Naive thymus-derived CD4-positive, alpha-beta T cell (primary cell): Measurements from ENCODE around the gene PRMT9. TPM values are rescaled to one million over a fixed set of nuclear protein-coding genes. Genes with fewer than 3 reads are reported as not detected.

Experiments used
- ATAC-seq: fragments of 150-1000 bp; cut with Tn5 transposase; 2 replicates; pipeline ENCODE4 v1.10.0; 2021; ENCODE audit warnings: mild to moderate bottlenecking, moderate library complexity
- CTCF ChIA-PET: fragments of 350-600 bp; sonication (Branson Sonifier 250); formaldehyde crosslinking; loops from one replicate; lab custom pipeline; 2021; ENCODE audit warnings: antibody characterized with exemption; lab: Charles Lee
- POLR2A ChIA-PET: fragments of 350-600 bp; sonication (Branson Sonifier 250); formaldehyde crosslinking; loops from one replicate; lab custom pipeline; 2021; ENCODE audit warnings: antibody characterized with exemption, inconsistent platforms; lab: Charles Lee
- DNase-seq, 9 donors: peaks; one replicate each; pipeline versions ENCODE4 v3.0.0 to v3.0.0-alpha.2; 2020 to 2022; ENCODE audit warnings: mixed read lengths in 1 of 9
- H3K27ac ChIP-seq: one replicate; pipeline ENCODE4 v1.7.0; 2013; ENCODE audit warnings: mild to moderate bottlenecking, low read depth, low read length, moderate library complexity
- H3K27me3 ChIP-seq, 2 donors: one replicate each; pipeline ENCODE4 v1.7.0; 2013; ENCODE audit warnings: low read length in 2 of 2, mild to moderate bottlenecking in 2 of 2, moderate library complexity in 2 of 2; ENCODE audit not compliant: control insufficient read depth in 2 of 2, insufficient read depth in 2 of 2
- H3K36me3 ChIP-seq, 3 experiments: 1 replicate in 2 of 3; 2 replicates in 1 of 3; pipeline ENCODE4 v1.7.0; 2013; ENCODE audit warnings: low read length in 3 of 3, mild to moderate bottlenecking in 3 of 3, moderate library complexity in 1 of 3; ENCODE audit not compliant: insufficient read depth in 3 of 3, control insufficient read depth in 2 of 3
- H3K4me1 ChIP-seq, 2 donors: one replicate each; pipeline ENCODE4 v1.7.0; 2013; ENCODE audit warnings: low read length in 2 of 2, mild to moderate bottlenecking in 2 of 2, moderate library complexity in 1 of 2; ENCODE audit not compliant: control insufficient read depth in 2 of 2, insufficient read depth in 2 of 2
- H3K4me3 ChIP-seq: 2 replicates; pipeline ENCODE4 v1.7.0; 2013; ENCODE audit warnings: mild to moderate bottlenecking, low read length
- H3K9me3 ChIP-seq, 3 experiments: 1 replicate in 2 of 3; 2 replicates in 1 of 3; pipeline ENCODE4 v1.7.0; 2013; ENCODE audit warnings: low read length in 3 of 3; ENCODE audit not compliant: control insufficient read depth in 2 of 3
- H3K27ac Mint-ChIP-seq, 9 donors: one replicate each; pipeline ENCODE4 v1.8.0; 2020 to 2022; ENCODE audit warnings: mixed read lengths in 9 of 9, mild to moderate bottlenecking in 8 of 9, moderate library complexity in 5 of 9, inconsistent platforms in 2 of 9
- H3K27me3 Mint-ChIP-seq, 5 donors: one replicate each; pipeline ENCODE4 v1.8.0; 2021 to 2022; ENCODE audit warnings: mixed read lengths in 5 of 5, mild to moderate bottlenecking in 1 of 5
- H3K36me3 Mint-ChIP-seq, 5 donors: one replicate each; pipeline ENCODE4 v1.8.0; 2020 to 2022; ENCODE audit warnings: mixed read lengths in 5 of 5, mild to moderate bottlenecking in 3 of 5, inconsistent platforms in 1 of 5
- H3K4me1 Mint-ChIP-seq, 7 donors: one replicate each; pipeline ENCODE4 v1.8.0; 2020 to 2022; ENCODE audit warnings: mixed read lengths in 7 of 7, mild to moderate bottlenecking in 3 of 7, inconsistent platforms in 1 of 7
- H3K4me3 Mint-ChIP-seq, 10 donors: one replicate each; pipeline ENCODE4 v1.8.0; 2020 to 2022; ENCODE audit warnings: mild to moderate bottlenecking in 10 of 10, mixed read lengths in 10 of 10, moderate library complexity in 6 of 10, inconsistent platforms in 2 of 10
- H3K9me3 Mint-ChIP-seq, 11 donors: one replicate each; pipeline ENCODE4 v1.8.0; 2020 to 2022; ENCODE audit warnings: mixed read lengths in 11 of 11, mild to moderate bottlenecking in 4 of 11, inconsistent platforms in 1 of 11, moderate library complexity in 1 of 11
- intact Hi-C, 2 donors: fragments of 100-400 bp; cut with micrococcal nuclease; formaldehyde crosslinking; loops; one replicate each; pipeline ENCODE4 v1.15.1; 2023
- polyA plus RNA-seq, 2 donors: library from polyadenylated mRNA; unstranded; fragments of 300-500 nt; fragmentation: Illumina TruSeq; gene quantifications; one replicate each; pipeline ENCODE4 v1.2.3, GENCODE V29; 2021
- total RNA-seq, 6 experiments: library from RNA in 5 of 6; stranded (reverse) in 5 of 6; gene quantifications; 1 replicate in 5 of 6; 2 replicates in 1 of 6; pipeline ENCODE4 v1.2.3 and lab custom pipeline; 2021 to 2026

Gene PRMT9
- total and polyA plus RNA-seq, 7 experiments from 2014 or later, result 4.7 to 15.9 (median 10.1) TPM

DNA sequence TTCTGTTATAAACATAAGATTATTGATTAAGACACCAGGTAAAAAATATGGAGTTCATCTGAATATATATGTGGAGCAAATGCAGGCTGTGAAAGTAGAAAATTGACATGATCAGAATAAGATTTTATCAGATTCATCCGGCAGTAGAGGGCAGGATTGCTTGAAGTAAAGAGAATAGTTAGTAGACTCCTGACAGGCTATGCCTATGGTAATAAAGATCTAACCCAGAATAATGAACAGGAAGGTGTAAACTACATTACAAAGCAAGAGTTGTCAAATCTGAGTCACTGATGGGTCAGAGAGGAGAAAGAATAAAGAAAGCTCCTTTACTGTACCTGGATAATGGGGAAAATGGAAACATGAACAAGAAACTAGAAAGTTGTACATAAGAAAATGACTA is 87.6 kb downstream of the PRMT9 start:
- peak in 1 of 9 donors; percentile 2 for DNase-seq
- no peaks in the 10 kb centered on the region for H3K9me3 ChIP-seq
- no peak overlapping the region for H3K27ac ChIP-seq
- no peak for ATAC-seq
- H3K27me3 ChIP-seq, result no peaks in the 10 kb centered on the region
- no peaks in the 10 kb centered on the region for H3K36me3 Mint-ChIP-seq
- peaks cover 0 to 7% (median 0%) of the 10 kb centered on the region in 7 donors for H3K4me1 Mint-ChIP-seq
- H3K9me3 Mint-ChIP-seq, result no peaks in the 10 kb centered on the region
- no peaks in the 10 kb centered on the region for H3K4me1 ChIP-seq
- no peaks in the 10 kb centered on the region for H3K36me3 ChIP-seq
- ChIA-PET CTCF (interaction anchor here (1.1 to 1.8 kb wide), 2 partner anchors 10 to 270 kb away, joined by 3 to 6 read pairs; no protein-coding TSS in a partner anchor), POLR2A (no interaction called here)
- peaks cover 0 to 8% (median 0%) of the 10 kb centered on the region in 5 donors for H3K27me3 Mint-ChIP-seq
- intact Hi-C loops, result loop anchor here (1.0 to 10.0 kb wide), 2 partner anchors 270 to 1252 kb away; no protein-coding TSS in a partner anchor
- H3K27ac Mint-ChIP-seq, result no peak overlapping the region
- no peak overlapping the region for H3K4me3 Mint-ChIP-seq
- H3K4me3 ChIP-seq, result no peak overlapping the region

DNA sequence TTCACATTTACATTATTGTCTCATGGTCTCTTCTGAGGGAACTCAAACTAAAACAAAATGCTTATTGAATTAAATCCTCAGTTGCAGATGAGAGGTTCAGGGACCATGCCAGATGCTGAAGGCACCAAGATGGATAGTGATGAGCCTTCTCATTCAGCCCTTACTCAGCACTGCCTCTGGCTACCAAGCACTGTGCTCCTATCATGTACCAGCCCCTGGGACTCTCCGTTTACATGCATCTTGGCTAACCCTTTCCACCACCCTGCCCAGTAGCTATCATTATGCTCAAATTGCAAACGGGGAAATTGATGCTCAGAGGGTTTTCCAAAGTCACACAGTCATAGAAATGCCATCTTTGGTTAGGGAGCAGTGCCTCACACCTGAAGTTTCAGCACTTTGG is 89.4 kb downstream of the PRMT9 start:
- intact Hi-C loops, result loop anchor here in 1 of 2 donors (10.0 kb wide), 1 partner anchor 1250 kb away; no protein-coding TSS in a partner anchor
- Histone ChIP-seq H3K27me3 (no peaks in the 10 kb centered on the region), H3K36me3 (no peaks in the 10 kb centered on the region), H3K27ac (no peak overlapping the region), H3K4me1 (no peaks in the 10 kb centered on the region), H3K9me3 (no peaks in the 10 kb centered on the region), H3K4me3 (no peak overlapping the region)
- Mint-ChIP-seq H3K4me3 (no peak overlapping the region), H3K27me3 (peaks cover 0 to 8% (median 0%) of the 10 kb centered on the region in 5 donors), H3K9me3 (no peaks in the 10 kb centered on the region), H3K4me1 (peaks cover 0 to 7% (median 3%) of the 10 kb centered on the region in 7 donors), H3K36me3 (no peaks in the 10 kb centered on the region), H3K27ac (peak overlapping the region in 1 of 9 donors; percentile 79)
- ChIA-PET POLR2A (no interaction called here), CTCF (interaction anchor here (0.6 kb wide), 2 partner anchors 8 to 13 kb away, joined by 3 to 6 read pairs; no protein-coding TSS in a partner anchor)
- ATAC-seq (no peak), DNase-seq (no peak)

DNA sequence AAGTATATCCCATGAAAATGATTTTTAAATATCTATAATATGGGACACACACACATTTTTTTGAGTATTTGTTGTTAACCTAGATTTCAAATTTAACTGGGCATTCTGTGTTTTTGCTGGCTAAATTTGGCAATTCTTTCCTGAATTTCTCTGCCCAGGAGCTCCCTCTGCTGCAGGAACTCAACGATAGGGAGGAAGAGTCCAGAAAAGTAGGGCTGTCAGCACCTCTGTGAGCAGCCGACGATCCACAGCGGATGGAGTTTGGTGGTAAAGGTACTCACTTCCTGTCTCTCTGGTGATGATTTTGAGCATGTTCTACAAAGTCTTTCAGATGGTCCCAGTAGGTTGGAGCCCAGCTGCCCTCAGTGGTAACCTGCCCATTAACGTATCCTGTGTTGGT is 89.9 kb downstream of the PRMT9 start:
- ATAC-seq, result no peak
- H3K36me3 ChIP-seq, result no peaks in the 10 kb centered on the region
- no peak overlapping the region for H3K27ac ChIP-seq
- no peaks in the 10 kb centered on the region for H3K36me3 Mint-ChIP-seq
- no peak overlapping the region for H3K4me3 ChIP-seq
- no peaks in the 10 kb centered on the region for H3K9me3 Mint-ChIP-seq
- H3K9me3 ChIP-seq, result no peaks in the 10 kb centered on the region
- no peak for DNase-seq
- ChIA-PET CTCF (interaction anchor here (0.6 kb wide), 1 partner anchor 12 kb away, joined by 3 read pairs; no protein-coding TSS in a partner anchor), POLR2A (no interaction called here)
- H3K27me3 ChIP-seq, result no peaks in the 10 kb centered on the region
- H3K4me1 ChIP-seq, result no peaks in the 10 kb centered on the region
- no peak overlapping the region for H3K4me3 Mint-ChIP-seq
- peaks cover 0 to 7% (median 3%) of the 10 kb centered on the region in 7 donors for H3K4me1 Mint-ChIP-seq
- intact Hi-C loops, result loop anchor here in 1 of 2 donors (10.0 kb wide), 1 partner anchor 1249 kb away; no protein-coding TSS in a partner anchor
- peaks cover 0 to 8% (median 0%) of the 10 kb centered on the region in 5 donors for H3K27me3 Mint-ChIP-seq
- peak overlapping the region in 1 of 9 donors; percentile 60 for H3K27ac Mint-ChIP-seq

DNA sequence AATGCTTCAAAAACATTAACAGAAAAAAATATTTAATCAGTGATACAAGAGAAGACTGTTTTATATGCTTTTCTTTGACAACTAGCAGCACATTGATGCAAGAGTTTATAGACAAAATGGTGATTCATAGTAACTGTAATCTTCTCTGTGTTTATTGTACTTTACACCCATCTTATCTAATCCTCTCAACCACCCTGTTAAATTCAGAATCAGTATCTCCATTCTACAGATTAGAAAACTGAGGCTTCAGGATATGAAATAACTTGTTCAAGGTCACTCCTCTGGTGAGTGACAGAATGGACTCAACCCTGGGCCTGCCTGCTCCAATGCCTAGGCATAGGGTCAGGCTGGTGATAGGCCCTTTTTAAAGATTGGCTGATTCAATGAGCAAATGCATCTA is 92.9 kb downstream of the PRMT9 start:
- POLR2A ChIA-PET, result no interaction called here
- ATAC-seq, result no peak
- no peak overlapping the region for H3K4me3 Mint-ChIP-seq

DNA sequence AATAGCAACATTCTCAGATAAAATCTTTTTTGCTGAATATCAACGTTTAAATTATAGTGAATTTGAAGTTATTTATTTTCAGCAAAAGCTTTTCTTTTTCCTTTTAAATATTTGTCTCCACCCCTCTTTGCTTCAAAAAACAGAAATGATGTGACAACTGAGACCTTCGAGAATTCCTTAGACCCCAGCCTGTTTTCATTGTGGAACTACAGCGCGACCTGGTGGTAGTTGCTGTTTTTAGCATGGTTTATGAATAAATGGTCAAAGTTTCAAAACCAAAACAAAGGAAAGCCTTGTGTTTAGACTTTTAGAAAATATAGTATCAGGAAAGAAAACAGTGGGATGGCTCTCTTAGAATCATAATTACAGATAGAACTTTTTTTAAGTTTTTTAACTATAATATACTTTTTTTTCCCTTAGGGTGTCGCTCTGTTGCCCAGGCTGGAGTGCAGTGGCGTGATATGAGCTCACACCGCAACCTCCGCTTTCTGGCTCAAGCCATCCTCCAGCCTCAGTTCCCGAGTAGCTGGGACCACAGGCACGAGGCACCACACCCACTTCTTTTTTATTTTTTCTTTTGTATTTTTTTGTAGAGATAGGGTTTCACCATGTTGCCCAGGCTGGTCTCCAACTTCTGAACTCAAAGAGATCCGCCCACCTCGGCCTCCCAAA is 93.6 kb downstream of the PRMT9 start:
- H3K9me3 ChIP-seq, result no peaks in the 10 kb centered on the region
- H3K27ac Mint-ChIP-seq, result no peak overlapping the region
- peaks cover 0 to 7% (median 3%) of the 10 kb centered on the region in 7 donors for H3K4me1 Mint-ChIP-seq
- no peaks in the 10 kb centered on the region for H3K36me3 ChIP-seq
- ATAC-seq, result peak; percentile 47
- no peaks in the 10 kb centered on the region for H3K27me3 ChIP-seq
- H3K9me3 Mint-ChIP-seq, result peaks cover 0 to 6% (median 2%) of the 10 kb centered on the region in 11 donors
- intact Hi-C loops, result loop anchor here (1.0 to 10.0 kb wide), 4 partner anchors 71 to 1246 kb away; no protein-coding TSS in a partner anchor
- H3K27ac ChIP-seq, result no peak overlapping the region
- H3K4me1 ChIP-seq, result no peaks in the 10 kb centered on the region
- peak in 5 of 9 donors; percentile 7 to 26 (median 10) for DNase-seq
- H3K27me3 Mint-ChIP-seq, result peaks cover 0 to 12% (median 5%) of the 10 kb centered on the region in 5 donors
- H3K36me3 Mint-ChIP-seq, result no peaks in the 10 kb centered on the region
- POLR2A ChIA-PET, result interaction anchor here (0.6 kb wide), 1 partner anchor 584 kb away, joined by 9 read pairs; no protein-coding TSS in a partner anchor
- CTCF ChIA-PET, result interaction anchor here (0.7 kb wide), 1 partner anchor 1978 kb away, joined by 3 read pairs; no protein-coding TSS in a partner anchor
- H3K4me3 ChIP-seq, result no peak overlapping the region
- no peak overlapping the region for H3K4me3 Mint-ChIP-seq

More for the DNA sequence above, 92.9 kb downstream of the PRMT9 start:
- DNase-seq, result no peak
- Mint-ChIP-seq H3K9me3 (no peaks in the 10 kb centered on the region), H3K36me3 (no peaks in the 10 kb centered on the region), H3K27ac (no peak overlapping the region), H3K4me1 (peaks cover 0 to 7% (median 3%) of the 10 kb centered on the region in 7 donors), H3K27me3 (peaks cover 0 to 10% (median 0%) of the 10 kb centered on the region in 5 donors)
- no peaks in the 10 kb centered on the region for H3K9me3 ChIP-seq
- H3K36me3 ChIP-seq, result no peaks in the 10 kb centered on the region
- no peaks in the 10 kb centered on the region for H3K4me1 ChIP-seq
- CTCF ChIA-PET, result no interaction called here
- no peak overlapping the region for H3K4me3 ChIP-seq
- H3K27ac ChIP-seq, result no peak overlapping the region
- intact Hi-C loops, result loop anchor here in 1 of 2 donors (2.0 to 10.0 kb wide), 2 partner anchors 572 to 1246 kb away; no protein-coding TSS in a partner anchor
- no peaks in the 10 kb centered on the region for H3K27me3 ChIP-seq

DNA sequence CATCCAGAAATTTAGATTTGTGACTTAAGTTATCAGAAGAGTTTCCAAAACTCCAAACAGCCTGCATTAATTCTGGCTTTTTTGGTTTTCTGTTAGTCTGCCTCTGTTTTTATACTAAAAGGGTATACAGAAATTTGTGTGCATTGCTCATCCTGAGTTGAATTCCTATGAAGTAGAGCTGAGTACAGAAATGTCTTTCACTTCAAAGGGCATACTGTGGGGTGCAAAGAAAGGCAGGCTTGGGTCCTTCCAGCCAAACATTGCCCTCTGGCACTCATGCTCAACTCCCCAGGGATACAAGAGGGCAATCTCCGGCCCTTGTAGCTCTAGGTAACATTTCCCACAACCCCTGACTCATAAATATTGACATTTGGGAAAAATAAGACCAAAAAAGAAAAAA is 94.4 kb downstream of the PRMT9 start:
- no peaks in the 10 kb centered on the region for H3K36me3 ChIP-seq

More for the DNA sequence above, 94.4 kb downstream of the PRMT9 start:
- ATAC-seq, result no peak
- H3K4me3 ChIP-seq, result no peak overlapping the region
- no peak for DNase-seq
- POLR2A ChIA-PET, result interaction anchor here (0.6 kb wide), 1 partner anchor 583 kb away, joined by 9 read pairs; no protein-coding TSS in a partner anchor
- Mint-ChIP-seq H3K36me3 (no peaks in the 10 kb centered on the region), H3K4me1 (peaks cover 0 to 6% (median 3%) of the 10 kb centered on the region in 7 donors), H3K27me3 (peaks cover 0 to 16% (median 7%) of the 10 kb centered on the region in 5 donors), H3K4me3 (no peak overlapping the region), H3K27ac (no peak overlapping the region), H3K9me3 (peaks cover 0 to 14% (median 6%) of the 10 kb centered on the region in 11 donors)
- peaks cover 0 to 3% (median 0%) of the 10 kb centered on the region in 3 experiments for H3K9me3 ChIP-seq
- H3K4me1 ChIP-seq, result no peaks in the 10 kb centered on the region
- intact Hi-C loops, result no loop called here
- no peaks in the 10 kb centered on the region for H3K27me3 ChIP-seq
- CTCF ChIA-PET, result interaction anchor here (0.8 kb wide), 1 partner anchor 276 kb away, joined by 3 read pairs; no protein-coding TSS in a partner anchor
- no peak overlapping the region for H3K27ac ChIP-seq
